CD4-positive, alpha-beta memory T cell (primary cell): ENCODE results near the gene ZBTB32. TPM values are rescaled to one million over a fixed set of nuclear protein-coding genes. Genes with fewer than 3 reads are reported as not detected.

Source experiments
- CTCF ChIA-PET: fragments of 350-600 bp; sonication (Branson Sonifier 250); formaldehyde crosslinking; loops from one replicate; lab custom pipeline; 2021; ENCODE audit warnings: inconsistent platforms; ENCODE audit not compliant: partially characterized antibody; lab: Charles Lee
- POLR2A ChIA-PET: fragments of 350-600 bp; sonication (Branson Sonifier 250); formaldehyde crosslinking; loops from one replicate; lab custom pipeline; 2021; ENCODE audit not compliant: partially characterized antibody; lab: Charles Lee
- DNase-seq, 5 donors: peaks; one replicate each; pipeline versions ENCODE4 v3.0.0 to v3.0.0-alpha.2; 2020 to 2022; ENCODE audit warnings: mixed read lengths in 1 of 5
- H3K27ac ChIP-seq: one replicate; pipeline ENCODE4 v1.7.0; 2013; ENCODE audit warnings: low read depth, low read length
- H3K27me3 ChIP-seq: 2 replicates; pipeline ENCODE4 v1.7.0; 2013; ENCODE audit warnings: mild to moderate bottlenecking, low read length, moderate library complexity; ENCODE audit not compliant: insufficient read depth
- H3K36me3 ChIP-seq: 2 replicates; pipeline ENCODE4 v1.7.0; 2013; ENCODE audit warnings: mild to moderate bottlenecking, low read length, moderate library complexity; ENCODE audit not compliant: insufficient read depth
- H3K4me1 ChIP-seq: 2 replicates; pipeline ENCODE4 v1.7.0; 2013; ENCODE audit warnings: mild to moderate bottlenecking, low read length, moderate library complexity; ENCODE audit not compliant: insufficient read depth
- H3K4me3 ChIP-seq, 2 donors: one replicate each; pipeline ENCODE4 v1.7.0; 2013; ENCODE audit warnings: low read length in 2 of 2, mild to moderate bottlenecking in 1 of 2
- H3K9me3 ChIP-seq, 2 donors: one replicate each; pipeline ENCODE4 v1.7.0; 2013; ENCODE audit warnings: low read length in 2 of 2, control low read depth in 1 of 2; ENCODE audit not compliant: control insufficient read depth in 1 of 2
- H3K27ac Mint-ChIP-seq, 7 donors: one replicate each; pipeline ENCODE4 v1.8.0; 2020 to 2021; ENCODE audit warnings: mixed read lengths in 7 of 7, mild to moderate bottlenecking in 6 of 7, inconsistent platforms in 3 of 7, moderate library complexity in 3 of 7
- H3K27me3 Mint-ChIP-seq, 2 donors: one replicate each; pipeline ENCODE4 v1.8.0; 2020 to 2021; ENCODE audit warnings: mixed read lengths in 2 of 2
- H3K36me3 Mint-ChIP-seq, 2 donors: one replicate each; pipeline ENCODE4 v1.8.0; 2020 to 2021; ENCODE audit warnings: mixed read lengths in 2 of 2, inconsistent platforms in 1 of 2, mild to moderate bottlenecking in 1 of 2
- H3K4me1 Mint-ChIP-seq, 4 donors: one replicate each; pipeline ENCODE4 v1.8.0; 2020 to 2021; ENCODE audit warnings: mixed read lengths in 4 of 4, mild to moderate bottlenecking in 1 of 4
- H3K4me3 Mint-ChIP-seq, 8 donors: one replicate each; pipeline ENCODE4 v1.8.0; 2020 to 2021; ENCODE audit warnings: mixed read lengths in 8 of 8, mild to moderate bottlenecking in 7 of 8, moderate library complexity in 6 of 8, inconsistent platforms in 3 of 8
- H3K9me3 Mint-ChIP-seq, 8 donors: one replicate each; pipeline ENCODE4 v1.8.0; 2020 to 2021; ENCODE audit warnings: mixed read lengths in 8 of 8, mild to moderate bottlenecking in 5 of 8, inconsistent platforms in 3 of 8, moderate library complexity in 1 of 8
- intact Hi-C: fragments of 100-400 bp; cut with micrococcal nuclease; formaldehyde crosslinking; loops from one replicate; pipeline ENCODE4 v1.15.1; 2023
- polyA plus RNA-seq, 2 donors: library from polyadenylated mRNA; unstranded; fragments of 300-500 nt; fragmentation: Illumina TruSeq; gene quantifications; one replicate each; pipeline ENCODE4 v1.2.3, GENCODE V29; 2021
- total RNA-seq, 2 experiments: library from RNA; stranded (reverse); gene quantifications; one replicate each; pipeline ENCODE4 v1.2.3, GENCODE V29; 2021

The ZBTB32 gene
- total and polyA plus RNA-seq, 4 experiments from 2014 or later: 0.45 to 0.50 (median 0.49) TPM; not detected in 1

DNA sequence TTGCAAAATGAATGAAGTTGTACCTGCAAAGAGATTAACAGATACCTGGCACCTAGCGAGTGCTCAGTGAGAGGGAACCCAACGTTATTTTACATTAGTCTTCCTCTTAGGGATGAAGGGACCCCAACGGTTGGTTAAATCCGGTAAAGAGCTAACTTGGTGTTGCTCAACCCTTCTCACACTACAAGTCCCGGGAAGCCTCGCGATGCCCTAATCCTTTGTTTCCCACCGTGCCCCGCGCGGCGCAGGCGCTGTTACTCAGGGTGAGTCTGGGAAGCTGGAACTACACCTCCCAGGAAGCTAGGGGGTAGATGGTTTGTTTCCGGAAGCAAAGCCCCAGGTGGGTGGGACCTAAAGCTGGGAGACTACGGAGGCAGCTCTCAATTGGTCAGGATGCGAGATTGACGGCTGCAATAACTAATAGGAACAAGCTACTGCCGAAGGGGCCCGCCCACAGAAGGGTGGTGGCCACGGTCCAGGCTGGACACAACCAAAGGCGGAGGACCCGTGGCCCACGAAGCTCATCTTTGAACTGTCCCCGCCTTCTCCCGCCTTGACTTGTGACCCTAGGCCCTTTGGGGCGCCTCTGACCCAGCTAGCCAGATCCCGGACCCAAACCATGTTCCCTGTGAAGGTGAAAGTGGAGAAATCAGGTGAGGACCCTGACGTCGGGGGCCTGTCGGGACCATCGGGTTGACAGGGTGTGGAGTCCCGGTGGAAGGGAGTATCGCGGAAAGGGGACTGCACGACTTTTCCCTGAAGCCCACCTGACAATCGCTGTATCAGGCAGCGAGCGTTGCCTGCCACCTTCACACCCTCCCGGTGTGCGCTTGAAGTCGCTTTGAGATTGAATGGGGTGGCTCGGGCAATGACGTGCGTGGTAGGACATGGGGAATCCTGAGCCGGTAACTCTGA is 44.0 kb downstream of the ZBTB32 start, which contains the start of gene LIN37:
Gene LIN37, plus strand, starts transcription at position 471 of the 915 bp plus-strand sequence. Its CDS starts 149 bp downstream, at position 620.
- peaks cover 25 to 49% (median 39%) of the 10 kb centered on the region in 4 donors for H3K4me1 Mint-ChIP-seq
- ChIA-PET CTCF (interaction anchor here (0.7 to 2.8 kb wide), 9 partner anchors 9 to 207 kb away, joined by 3 to 11 read pairs (median 3); partner anchors contain the start of genes COX6B1, HAUS5 and HSPB6), POLR2A (interaction anchor here (0.7 to 4.5 kb wide), 16 partner anchors 9 to 467 kb away, joined by 3 to 30 read pairs (median 4); partner anchors contain the start of genes COX6B1, HSPB6, KMT2B and PROSER3)
- peak; percentile 98 to 100 (median 99) for DNase-seq
- H3K27ac ChIP-seq: peak within 1 kb of the TSS; percentile 82
- H3K4me3 ChIP-seq: peak within 1 kb of the TSS; percentile 63 to 93
- peak within 1 kb of the TSS; percentile 97 to 99 (median 98) for H3K4me3 Mint-ChIP-seq
- peaks cover 0 to 28% of the 10 kb centered on the region in 2 donors for H3K36me3 Mint-ChIP-seq
- H3K27me3 Mint-ChIP-seq: no peaks in the 10 kb centered on the region
- intact Hi-C loops: loop anchor here (1.0 to 10.0 kb wide), 6 partner anchors 10 to 1626 kb away; partner anchors contain the start of genes ARHGAP33, PROSER3, SCGB2B2 and ZNF302
- peaks cover 12% of the 10 kb centered on the region for H3K36me3 ChIP-seq
- peaks cover 42% of the 10 kb centered on the region for H3K4me1 ChIP-seq
- H3K9me3 ChIP-seq: no peaks in the 10 kb centered on the region
- H3K9me3 Mint-ChIP-seq: no peaks in the 10 kb centered on the region
- peak within 1 kb of the TSS; percentile 88 to 98 (median 97) for H3K27ac Mint-ChIP-seq
- H3K27me3 ChIP-seq: no peaks in the 10 kb centered on the region

DNA sequence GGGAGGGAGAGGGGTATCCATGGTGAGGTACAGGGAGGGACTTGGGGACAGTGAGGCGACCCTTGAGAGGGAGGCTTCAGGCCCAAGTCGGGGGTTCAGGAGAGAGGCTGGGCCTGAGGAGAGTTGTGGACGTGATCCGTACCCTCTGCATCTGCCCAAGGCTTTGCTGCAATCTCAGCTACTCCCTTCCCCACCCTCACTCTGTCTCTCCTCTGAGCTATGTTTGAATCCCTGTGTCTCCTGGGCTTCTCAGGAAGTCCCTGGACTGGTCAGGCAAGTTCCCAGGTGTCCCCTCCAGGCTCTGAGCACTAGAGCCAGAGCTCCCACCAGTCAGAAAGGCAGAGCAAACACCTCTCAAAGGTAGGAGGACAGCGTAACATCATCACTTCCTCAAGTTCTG is 45.8 kb downstream of the ZBTB32 start:
- H3K27me3 ChIP-seq: no peaks in the 10 kb centered on the region
- ChIA-PET POLR2A (interaction anchor here (4.5 kb wide), 1 partner anchor 12 kb away, joined by 30 read pairs; no protein-coding TSS in a partner anchor), CTCF (interaction anchor here (2.8 kb wide), 1 partner anchor 13 kb away, joined by 11 read pairs; no protein-coding TSS in a partner anchor)
- peak overlapping the region in 2 of 7 donors; percentile 55 to 81 for H3K27ac Mint-ChIP-seq
- intact Hi-C loops: no loop called here
- H3K27ac ChIP-seq: no peak overlapping the region
- H3K27me3 Mint-ChIP-seq: no peaks in the 10 kb centered on the region
- no peak overlapping the region for H3K4me3 ChIP-seq
- peak overlapping the region in 6 of 8 donors; percentile 17 to 69 (median 48) for H3K4me3 Mint-ChIP-seq
- peaks cover 32% of the 10 kb centered on the region for H3K4me1 ChIP-seq
- DNase-seq: no peak
- no peaks in the 10 kb centered on the region for H3K9me3 ChIP-seq
- peaks cover 23% of the 10 kb centered on the region for H3K36me3 ChIP-seq
- peaks cover 22 to 39% (median 31%) of the 10 kb centered on the region in 4 donors for H3K4me1 Mint-ChIP-seq
- no peaks in the 10 kb centered on the region for H3K9me3 Mint-ChIP-seq
- peaks cover 6 to 30% of the 10 kb centered on the region in 2 donors for H3K36me3 Mint-ChIP-seq

DNA sequence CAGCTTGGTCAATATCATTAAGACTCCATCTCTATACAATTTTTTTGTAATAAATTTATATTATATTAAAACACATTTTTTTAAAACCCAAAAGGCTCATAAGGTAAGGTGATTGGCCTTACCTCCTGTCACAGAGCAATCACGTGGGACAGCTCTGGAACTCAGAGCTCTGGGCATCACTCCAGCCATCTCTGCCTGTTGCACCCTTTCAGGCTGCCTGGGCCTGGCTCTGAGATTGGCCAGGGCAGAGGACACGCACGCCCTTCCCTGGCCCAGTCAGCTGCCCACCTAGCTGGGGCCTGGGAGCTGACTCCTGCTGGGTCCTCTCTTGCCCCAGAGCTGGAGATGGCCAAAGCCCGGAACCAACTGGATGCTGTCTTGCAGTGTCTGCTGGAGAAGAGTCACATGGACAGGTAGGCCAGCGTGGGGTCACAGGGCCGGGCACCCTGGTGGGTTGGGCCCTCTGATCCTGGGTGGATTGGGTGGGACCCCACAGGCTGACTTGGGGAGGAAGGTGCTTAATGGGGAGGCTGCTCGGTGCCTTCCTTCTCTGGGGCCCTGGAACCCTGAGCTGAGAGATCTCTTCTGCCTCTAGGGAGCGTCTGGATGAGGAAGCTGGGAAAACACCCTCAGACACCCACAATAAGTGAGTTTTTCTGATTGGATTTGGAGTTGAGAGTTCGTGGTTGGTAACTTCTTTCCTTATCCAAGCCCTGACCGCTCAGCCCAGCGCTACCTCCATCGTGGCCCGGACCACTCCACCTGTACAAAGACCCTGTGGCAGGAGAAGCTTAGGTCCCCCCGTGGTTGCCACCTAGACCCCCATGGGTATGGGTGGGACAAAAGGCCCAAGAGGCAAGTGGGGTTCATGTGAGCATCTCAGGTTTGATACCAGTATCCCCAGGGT is 47.7 kb downstream of the ZBTB32 start:
- no peak overlapping the region for H3K4me3 Mint-ChIP-seq
- H3K4me1 ChIP-seq: peaks cover 32% of the 10 kb centered on the region
- no peaks in the 10 kb centered on the region for H3K27me3 Mint-ChIP-seq
- no peak overlapping the region for H3K4me3 ChIP-seq
- peaks cover 23% of the 10 kb centered on the region for H3K36me3 ChIP-seq
- H3K9me3 ChIP-seq: no peaks in the 10 kb centered on the region
- peaks cover 6 to 24% of the 10 kb centered on the region in 2 donors for H3K36me3 Mint-ChIP-seq
- H3K27me3 ChIP-seq: no peaks in the 10 kb centered on the region
- H3K9me3 Mint-ChIP-seq: no peaks in the 10 kb centered on the region
- intact Hi-C loops: no loop called here
- no peak overlapping the region for H3K27ac Mint-ChIP-seq
- CTCF ChIA-PET: no interaction called here
- peaks cover 19 to 33% (median 25%) of the 10 kb centered on the region in 4 donors for H3K4me1 Mint-ChIP-seq
- no peak overlapping the region for H3K27ac ChIP-seq
- POLR2A ChIA-PET: interaction anchor here (1.0 to 1.6 kb wide), 4 partner anchors 8 to 12 kb away, joined by 4 to 6 read pairs (median 4); partner anchors contain the start of gene IGFLR1
- no peak for DNase-seq

DNA sequence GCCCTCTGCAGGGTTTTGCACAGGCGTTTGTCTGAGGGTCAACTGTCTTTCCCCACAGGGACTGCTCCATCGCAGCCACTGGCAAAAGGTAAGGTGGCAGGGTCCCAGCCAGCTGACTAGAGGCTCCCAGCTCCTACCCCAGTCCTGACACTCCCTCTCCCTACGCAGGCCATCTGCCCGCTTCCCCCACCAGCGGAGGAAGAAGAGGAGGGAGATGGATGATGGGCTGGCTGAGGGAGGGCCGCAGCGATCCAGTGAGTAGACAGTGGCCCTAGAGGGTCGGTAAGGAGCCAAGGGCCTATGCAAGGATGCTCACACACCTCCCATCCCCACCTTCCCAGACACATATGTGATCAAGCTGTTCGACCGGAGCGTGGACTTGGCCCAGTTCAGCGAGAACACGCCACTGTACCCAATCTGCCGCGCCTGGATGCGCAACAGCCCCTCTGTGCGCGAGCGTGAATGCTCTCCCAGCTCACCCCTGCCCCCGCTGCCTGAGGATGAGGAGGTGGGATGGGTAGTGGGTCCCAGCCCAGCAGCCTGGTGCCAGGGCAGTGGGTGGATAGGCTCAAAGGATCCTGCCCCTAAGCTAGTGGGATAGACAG is 48.5 kb downstream of the ZBTB32 start:
- H3K4me3 Mint-ChIP-seq: peak overlapping the region in 1 of 8 donors; percentile 20
- Histone ChIP-seq H3K4me3 (no peak overlapping the region), H3K27me3 (no peaks in the 10 kb centered on the region), H3K36me3 (peaks cover 23% of the 10 kb centered on the region), H3K27ac (no peak overlapping the region), H3K4me1 (peaks cover 32% of the 10 kb centered on the region), H3K9me3 (no peaks in the 10 kb centered on the region)
- ChIA-PET CTCF (no interaction called here), POLR2A (interaction anchor here (1.0 to 1.6 kb wide), 4 partner anchors 8 to 12 kb away, joined by 3 to 6 read pairs (median 4); partner anchors contain the start of gene IGFLR1)
- H3K4me1 Mint-ChIP-seq: peaks cover 20 to 38% (median 27%) of the 10 kb centered on the region in 4 donors
- H3K36me3 Mint-ChIP-seq: peaks cover 6 to 26% of the 10 kb centered on the region in 2 donors
- H3K27me3 Mint-ChIP-seq: peaks cover 0 to 1% of the 10 kb centered on the region in 2 donors
- DNase-seq: no peak
- no peak overlapping the region for H3K27ac Mint-ChIP-seq
- peaks cover 0 to under 1% (median 0%) of the 10 kb centered on the region in 8 donors for H3K9me3 Mint-ChIP-seq
- intact Hi-C loops: no loop called here

DNA sequence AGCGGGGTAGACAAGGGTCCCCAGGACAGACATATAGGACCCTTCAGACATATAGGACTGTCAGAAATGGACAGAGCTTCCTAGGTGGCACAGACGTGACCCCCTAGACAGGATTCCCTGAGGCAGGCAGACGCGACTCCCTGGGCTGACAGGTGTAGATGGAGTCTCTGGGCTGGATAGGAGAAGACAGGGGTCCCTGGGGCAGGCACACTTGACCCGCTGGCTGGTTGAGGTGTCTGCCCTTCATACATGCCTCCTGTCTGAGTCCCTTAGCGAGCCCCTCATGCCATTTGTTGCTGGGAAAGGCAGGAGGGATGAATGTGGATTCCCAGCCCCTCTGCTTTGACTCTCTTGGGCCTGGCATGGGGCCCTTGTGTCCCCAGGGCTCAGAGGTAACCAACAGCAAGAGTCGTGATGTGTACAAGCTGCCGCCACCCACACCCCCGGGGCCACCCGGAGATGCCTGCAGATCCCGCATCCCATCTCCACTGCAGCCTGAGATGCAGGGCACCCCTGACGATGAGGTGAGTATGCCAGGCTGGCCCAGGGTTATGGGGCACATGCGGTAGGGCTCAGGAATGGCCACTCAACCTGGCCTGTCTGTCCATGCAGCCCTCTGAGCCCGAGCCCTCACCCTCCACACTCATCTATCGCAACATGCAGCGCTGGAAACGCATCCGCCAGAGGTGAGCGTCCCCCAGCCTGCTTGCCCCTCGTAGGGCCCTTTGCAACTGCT is 49.4 kb downstream of the ZBTB32 start:
- peaks cover 0 to 2% of the 10 kb centered on the region in 2 donors for H3K27me3 Mint-ChIP-seq
- H3K4me3 Mint-ChIP-seq: peak overlapping the region in 2 of 8 donors; percentile 10 to 15
- peaks cover 0 to 3% (median 0%) of the 10 kb centered on the region in 8 donors for H3K9me3 Mint-ChIP-seq
- POLR2A ChIA-PET: interaction anchor here (1.0 kb wide), 2 partner anchors 13 to 22 kb away, joined by 3 read pairs; no protein-coding TSS in a partner anchor
- Histone ChIP-seq H3K36me3 (peaks cover 23% of the 10 kb centered on the region), H3K4me3 (no peak overlapping the region), H3K4me1 (peaks cover 34% of the 10 kb centered on the region), H3K27me3 (no peaks in the 10 kb centered on the region), H3K9me3 (no peaks in the 10 kb centered on the region), H3K27ac (no peak overlapping the region)
- peaks cover 6 to 22% of the 10 kb centered on the region in 2 donors for H3K36me3 Mint-ChIP-seq
- intact Hi-C loops: no loop called here
- H3K27ac Mint-ChIP-seq: peak overlapping the region in 1 of 7 donors; percentile 56
- no peak for DNase-seq
- peaks cover 14 to 35% (median 24%) of the 10 kb centered on the region in 4 donors for H3K4me1 Mint-ChIP-seq
- CTCF ChIA-PET: no interaction called here
